Mammary epithelial cell (primary cell): ENCODE data around the gene FBXL12.
"Not testable (repeated sequence)": the region's sequence is repeated elsewhere in the genome, so short reads cannot be mapped to it uniquely, and the experiment has no call there.

Experiments
- EZH2 ChIP-seq: IDR thresholded peaks from 2 replicates; pipeline ENCODE4 v1.6.1; 2012; ENCODE audit warnings: low read length, inconsistent platforms, borderline replicate concordance
- TF ChIP-seq, protein P1 (sequence below), 2 donors: IDR thresholded peaks in 1 of 2; conservative IDR thresholded peaks in 1 of 2; 2 replicates each; pipeline ENCODE4 v1.5.1; 2011 to 2012; ENCODE audit warnings: inconsistent platforms in 2 of 2, low read length in 2 of 2, mild to moderate bottlenecking in 2 of 2, control low read depth in 1 of 2, low read depth in 1 of 2; ENCODE audit not compliant: insufficient read depth in 1 of 2; ENCODE audit errors: extremely low read depth in 1 of 2

DNA sequence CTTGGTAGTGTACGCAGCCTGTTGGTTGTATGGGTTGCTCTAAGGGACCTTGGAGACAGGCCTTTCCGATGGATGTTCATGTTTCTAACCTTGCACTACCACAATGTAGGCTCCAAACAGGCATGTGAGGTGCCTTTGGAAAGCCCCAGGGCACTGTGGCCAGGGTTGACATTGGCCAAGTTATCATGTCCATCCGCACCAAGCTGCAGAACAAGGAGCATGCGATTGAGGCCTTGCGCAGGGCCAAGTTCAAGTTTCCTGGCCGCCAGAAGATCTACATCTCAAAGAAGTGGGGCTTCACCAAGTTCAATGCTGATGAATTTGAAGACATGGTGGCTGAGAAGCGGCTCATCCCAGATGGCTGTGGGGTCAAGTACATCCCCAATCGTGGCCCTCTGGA is 1.2 kb upstream of the FBXL12 start:
- TF ChIP-seq, protein P1, sequence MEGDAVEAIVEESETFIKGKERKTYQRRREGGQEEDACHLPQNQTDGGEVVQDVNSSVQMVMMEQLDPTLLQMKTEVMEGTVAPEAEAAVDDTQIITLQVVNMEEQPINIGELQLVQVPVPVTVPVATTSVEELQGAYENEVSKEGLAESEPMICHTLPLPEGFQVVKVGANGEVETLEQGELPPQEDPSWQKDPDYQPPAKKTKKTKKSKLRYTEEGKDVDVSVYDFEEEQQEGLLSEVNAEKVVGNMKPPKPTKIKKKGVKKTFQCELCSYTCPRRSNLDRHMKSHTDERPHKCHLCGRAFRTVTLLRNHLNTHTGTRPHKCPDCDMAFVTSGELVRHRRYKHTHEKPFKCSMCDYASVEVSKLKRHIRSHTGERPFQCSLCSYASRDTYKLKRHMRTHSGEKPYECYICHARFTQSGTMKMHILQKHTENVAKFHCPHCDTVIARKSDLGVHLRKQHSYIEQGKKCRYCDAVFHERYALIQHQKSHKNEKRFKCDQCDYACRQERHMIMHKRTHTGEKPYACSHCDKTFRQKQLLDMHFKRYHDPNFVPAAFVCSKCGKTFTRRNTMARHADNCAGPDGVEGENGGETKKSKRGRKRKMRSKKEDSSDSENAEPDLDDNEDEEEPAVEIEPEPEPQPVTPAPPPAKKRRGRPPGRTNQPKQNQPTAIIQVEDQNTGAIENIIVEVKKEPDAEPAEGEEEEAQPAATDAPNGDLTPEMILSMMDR (conservative IDR thresholded peaks at IDR 0.05 in 1 of 2, IDR thresholded peaks at IDR 0.05 in 1 of 2; ENCODE audit: extremely low read depth in 1 of 2, insufficient read depth in 1 of 2, low read depth in 1 of 2, low read length in 2 of 2), result not testable (repeated sequence)
- not testable (repeated sequence) for TF ChIP-seq EZH2
